Adrenal gland (tissue), 12 donors: ENCODE measurements around the gene SIPA1L2. TPM values are rescaled to one million over a fixed set of nuclear protein-coding genes. Genes with fewer than 3 reads are reported as not detected.

Experiments
- DNase-seq, 7 donors: peaks; one replicate each; pipeline ENCODE4 v3.0.0-alpha.2; 2019 to 2020
- H3K27ac ChIP-seq, 5 donors: fragments of 200-600 bp; sonication (generic) in 4 of 5; 1 replicate in 3 of 5; 2 replicates in 2 of 5; pipeline versions ENCODE4 v1.5.1 to v1.8.0; 2016 to 2020; ENCODE audit warnings: mild to moderate bottlenecking in 1 of 5
- H3K27me3 ChIP-seq: fragments of 200-600 bp; 2 replicates; pipeline ENCODE4 v1.8.0; 2021
- H3K36me3 ChIP-seq, 2 donors: fragments of 200-600 bp; replicated peaks in 1 of 2; 1 replicate in 1 of 2; 2 replicates in 1 of 2; pipeline versions ENCODE4 v1.5.1 to v1.8.0; 2018 to 2022
- H3K4me1 ChIP-seq, 2 donors: fragments of 200-600 bp; replicated peaks in 1 of 2; 1 replicate in 1 of 2; 2 replicates in 1 of 2; pipeline versions ENCODE4 v1.5.1 to v1.8.0; 2018 to 2021
- H3K4me3 ChIP-seq, 4 donors: fragments of 200-600 bp; sonication (generic) in 3 of 4; one replicate each; pipeline ENCODE4 v1.5.1; 2016 to 2018
- H3K9me3 ChIP-seq, 3 donors: fragments of 200-600 bp; sonication (generic) in 1 of 3; replicated peaks in 1 of 3; 1 replicate in 2 of 3; 2 replicates in 1 of 3; pipeline versions ENCODE4 v1.5.1 to v1.8.0; 2016 to 2021
- CTCF ChIP-seq, 6 experiments: fragments of 450-650 bp in 4 of 6; fragments of 200-600 bp in 2 of 6; sonication (generic) in 1 of 6; IDR thresholded peaks; 1 replicate in 5 of 6; 2 replicates in 1 of 6; pipeline versions ENCODE4 v1.5.1 to v1.8.0; 2016 to 2021; ENCODE audit warnings: antibody characterized with exemption in 6 of 6, mild to moderate bottlenecking in 2 of 6, moderate library complexity in 1 of 6
- POLR2A ChIP-seq, 2 donors: fragments of 450-650 bp; IDR thresholded peaks; one replicate each; pipeline ENCODE4 v1.6.1; 2017; ENCODE audit warnings: antibody characterized with exemption in 2 of 2, mild to moderate bottlenecking in 2 of 2, moderate library complexity in 1 of 2
- WGBS, 4 donors: extraction: QIAGEN DNeasy Blood & Tissue Kit in 2 of 4; methylation state at CpG; one replicate each; pipeline versions ENCODE4 v1.1.5 to v1.1.7; 2013 to 2017; 5-methylcytosine and 5-hydroxymethylcytosine counted together
- intact Hi-C, 2 donors: fragments of 100-400 bp; cut with DNase I; formaldehyde crosslinking; loops; one replicate each; pipeline versions ENCODE4 v1.14.1 to v1.15.0; 2022 to 2023
- polyA plus RNA-seq, 3 donors: library from polyadenylated mRNA; stranded (reverse); fragments of 200-250 nt in 2 of 3; fragments of 350-450 nt in 1 of 3; fragmentation: Illumina TruSeq in 1 of 3; extraction: RNeasy Lipid Tissue Mini Kit (QIAGEN cat#74804) in 1 of 3; gene quantifications; one replicate each; pipeline ENCODE4 v1.2.3, GENCODE V29; 2013 to 2014
- total RNA-seq, 9 donors: library from RNA; depleted of rRNA in 4 of 9; stranded (reverse); fragments of >200 nt in 4 of 9; fragments of 120-200 nt in 1 of 9; fragmentation: NEBNext Ultra II Directional in 1 of 9; extraction: Animal tissue kit (Norgen Biotek cat#: 25700) in 1 of 9; gene quantifications; one replicate each; pipeline versions ENCODE4 v1.1.0 to v1.2.4, GENCODE V29; 2013 to 2023
- donor health status: healthy with polysubstance abuse.
- donor health status: Bipolar disorder and iron deficiency.
- donor health status: DM: yes; HTN: yes; CAD: no.
- donor health status: DM: no; HTN: no; CAD: no.
- donor health status: DM: no; HTN: no; CAD: no.
- donor health status: DM: yes; HTN: yes; CAD: no.

SIPA1L2 gene
- total and polyA plus RNA-seq, 12 donors = 5.5 to 15.9 (median 10.6) TPM

GRCh38 chr1:232653789-232654188 is 23.9 kb upstream of the SIPA1L2 start:
- Histone ChIP-seq H3K27me3 (no peaks in the 10 kb centered on the region), H3K36me3 (no peaks in the 10 kb centered on the region), H3K9me3 (no peaks in the 10 kb centered on the region), H3K4me3 (no peak overlapping the region), H3K4me1 (no peaks in the 10 kb centered on the region), H3K27ac (no peak overlapping the region)
- DNase-seq = no peak
- WGBS, 4 donors = 84 to 90% (median 86%) methylated on average over 3 of the region's 3 CpGs
- intact Hi-C loops = no loop called here
- TF ChIP-seq CTCF (IDR thresholded peaks at IDR 0.05) (no peak), POLR2A (IDR thresholded peaks at IDR 0.05) (no peak)

- H3K36me3 ChIP-seq = no peaks in the 10 kb centered on the region
- H3K27ac ChIP-seq = no peak overlapping the region
- TF ChIP-seq POLR2A (IDR thresholded peaks at IDR 0.05) (no peak), CTCF (IDR thresholded peaks at IDR 0.05) (no peak)
- 35 to 57% (median 45%) methylated on average over 1 of the region's 1 CpG for WGBS, 4 donors
- no peaks in the 10 kb centered on the region for H3K27me3 ChIP-seq
- no peaks in the 10 kb centered on the region for H3K4me1 ChIP-seq
- H3K4me3 ChIP-seq = no peak overlapping the region
- no peaks in the 10 kb centered on the region for H3K9me3 ChIP-seq
- intact Hi-C loops = no loop called here
- DNase-seq = no peak
Measured at GRCh38 chr1:232650845-232651244, 20.9 kb upstream of the SIPA1L2 start.

- no peak for TF ChIP-seq POLR2A (IDR thresholded peaks at IDR 0.05)
- no peak for TF ChIP-seq CTCF (IDR thresholded peaks at IDR 0.05)
Measured at GRCh38 chr1:232650418-232650817, 20.5 kb upstream of the SIPA1L2 start.

GRCh38 chr1:232648316-232648715 is 18.4 kb upstream of the SIPA1L2 start:
- Histone ChIP-seq H3K9me3 (no peaks in the 10 kb centered on the region), H3K4me1 (no peaks in the 10 kb centered on the region), H3K4me3 (no peak overlapping the region), H3K27ac (no peak overlapping the region), H3K36me3 (no peaks in the 10 kb centered on the region), H3K27me3 (no peaks in the 10 kb centered on the region)
- intact Hi-C loops = no loop called here
- no peak for DNase-seq
- TF ChIP-seq CTCF (IDR thresholded peaks at IDR 0.05) = no peak
- WGBS, 4 donors = 34 to 61% (median 45%) methylated on average over 3 of the region's 3 CpGs

More at GRCh38 chr1:232650418-232650817, 20.5 kb upstream of the SIPA1L2 start:
- H3K27ac ChIP-seq = no peak overlapping the region
- 61 to 78% (median 69%) methylated on average over 2 of the region's 2 CpGs for WGBS, 4 donors
- no peak overlapping the region for H3K4me3 ChIP-seq
- intact Hi-C loops = no loop called here
- DNase-seq = no peak
- no peaks in the 10 kb centered on the region for H3K9me3 ChIP-seq
- no peaks in the 10 kb centered on the region for H3K27me3 ChIP-seq
- no peaks in the 10 kb centered on the region for H3K36me3 ChIP-seq
- H3K4me1 ChIP-seq = no peaks in the 10 kb centered on the region
